OCI-LY7 (cell line): ENCODE results near the gene LPO. TPM values are rescaled to one million over a fixed set of nuclear protein-coding genes. Genes with fewer than 3 reads are reported as not detected.

Experiments
- BruUV-seq: library from RNA; stranded (reverse); fragments of 400-500 nt; replicated peaks from 2 replicates; lab custom pipeline; 2021; lab: Mats Ljungman, UMichigan
- CTCF ChIA-PET: fragments of 300-600 bp; sonication (Branson Sonifier 250); formaldehyde crosslinking; loops from one replicate; lab custom pipeline; 2022; ENCODE audit warnings: antibody characterized with exemption; ENCODE audit not compliant: unreplicated experiment; lab: Charles Lee
- POLR2A ChIA-PET: fragments of 300-600 bp; sonication (Branson Sonifier 250); formaldehyde crosslinking; loops from one replicate; lab custom pipeline; 2022; ENCODE audit warnings: antibody characterized with exemption; lab: Charles Lee
- DNase-seq: peaks from one replicate; pipeline ENCODE4 v3.0.0-alpha.2; 2015; ENCODE audit warnings: low spot score
- H2AFZ ChIP-seq: fragments of 200-600 bp; sonication (generic), shearing (Covaris generic); 2 replicates; pipeline ENCODE4 v1.6.1; 2014; ENCODE audit warnings: mild to moderate bottlenecking, antibody characterized with exemption, low read length, moderate library complexity
- H3K27ac ChIP-seq: fragments of 200-600 bp; sonication (generic); 2 replicates; pipeline ENCODE4 v1.5.1; 2014; ENCODE audit warnings: mixed run types, low read depth, mild to moderate bottlenecking, moderate library complexity, low read length, inconsistent platforms; ENCODE audit not compliant: poor library complexity, severe bottlenecking
- H3K36me3 ChIP-seq: fragments of 200-600 bp; sonication (generic); 2 replicates; pipeline ENCODE4 v1.6.1; 2014; ENCODE audit warnings: mild to moderate bottlenecking, antibody characterized with exemption, low read length, moderate library complexity, mixed read lengths; ENCODE audit not compliant: insufficient read depth
- H3K4me1 ChIP-seq: fragments of 200-600 bp; sonication (generic); 2 replicates; pipeline ENCODE4 v1.5.1; 2014; ENCODE audit warnings: mild to moderate bottlenecking, low read length; ENCODE audit not compliant: insufficient read depth, poor library complexity, severe bottlenecking
- H3K4me2 ChIP-seq: fragments of 200-600 bp; sonication (generic); 2 replicates; pipeline ENCODE4 v1.6.1; 2014; ENCODE audit warnings: mild to moderate bottlenecking, low read length
- H3K4me3 ChIP-seq: fragments of 200-600 bp; sonication (generic); 2 replicates; pipeline ENCODE4 v1.5.1; 2014; ENCODE audit warnings: mild to moderate bottlenecking, low read depth, low read length; ENCODE audit not compliant: poor library complexity, severe bottlenecking
- H3K79me2 ChIP-seq: fragments of 200-600 bp; sonication (generic); 2 replicates; pipeline ENCODE4 v1.6.1; 2016; ENCODE audit warnings: low read depth, mild to moderate bottlenecking, low read length, moderate library complexity, mixed read lengths; ENCODE audit not compliant: insufficient read depth
- H3K9me2 ChIP-seq: fragments of 200-600 bp; sonication (generic); 2 replicates; pipeline ENCODE4 v1.6.1; 2016; ENCODE audit warnings: mild to moderate bottlenecking, low read length, mixed read lengths; ENCODE audit not compliant: insufficient read depth
- H3K9me3 ChIP-seq: fragments of 200-600 bp; sonication (generic); 2 replicates; pipeline ENCODE4 v1.6.1; 2014; ENCODE audit warnings: mild to moderate bottlenecking, mixed run types, low read length, mixed read lengths
- H4K20me1 ChIP-seq: fragments of 200-600 bp; sonication (generic); 2 replicates; pipeline ENCODE4 v1.6.1; 2014; ENCODE audit warnings: mild to moderate bottlenecking, antibody characterized with exemption, low read length, moderate library complexity, mixed read lengths; ENCODE audit not compliant: insufficient read depth
- EZH2phosphoT487 ChIP-seq: fragments of 200-600 bp; sonication (generic); IDR thresholded peaks from 2 replicates; pipeline ENCODE4 v1.6.1; 2018; ENCODE audit warnings: low read depth, borderline replicate concordance, mild to moderate bottlenecking, mixed run types, antibody characterized with exemption, low read length, moderate library complexity, mixed read lengths
- intact Hi-C: fragments of 100-400 bp; cut with micrococcal nuclease; formaldehyde crosslinking; loops from one replicate; pipeline ENCODE4 v1.10.0; 2022; ENCODE audit not compliant: unreplicated experiment
- total RNA-seq, 2 experiments: library from RNA; depleted of rRNA in 1 of 2; stranded (reverse); fragments of >200 nt in 1 of 2; shearing (Covaris generic) in 1 of 2; gene quantifications; 2 replicates each; pipeline ENCODE4 v1.2.3, GENCODE V29; 2014 to 2022
- TF ChIP-seq, protein P1 (sequence below): fragments of 200-600 bp; sonication (generic); conservative IDR thresholded peaks from 2 replicates; pipeline ENCODE4 v1.5.1; 2014; ENCODE audit warnings: mild to moderate bottlenecking, antibody characterized with exemption, low read length, moderate library complexity, mixed read lengths

Gene LPO
- total RNA-seq, 2 experiments from 2014 or later = not detected

DNA sequence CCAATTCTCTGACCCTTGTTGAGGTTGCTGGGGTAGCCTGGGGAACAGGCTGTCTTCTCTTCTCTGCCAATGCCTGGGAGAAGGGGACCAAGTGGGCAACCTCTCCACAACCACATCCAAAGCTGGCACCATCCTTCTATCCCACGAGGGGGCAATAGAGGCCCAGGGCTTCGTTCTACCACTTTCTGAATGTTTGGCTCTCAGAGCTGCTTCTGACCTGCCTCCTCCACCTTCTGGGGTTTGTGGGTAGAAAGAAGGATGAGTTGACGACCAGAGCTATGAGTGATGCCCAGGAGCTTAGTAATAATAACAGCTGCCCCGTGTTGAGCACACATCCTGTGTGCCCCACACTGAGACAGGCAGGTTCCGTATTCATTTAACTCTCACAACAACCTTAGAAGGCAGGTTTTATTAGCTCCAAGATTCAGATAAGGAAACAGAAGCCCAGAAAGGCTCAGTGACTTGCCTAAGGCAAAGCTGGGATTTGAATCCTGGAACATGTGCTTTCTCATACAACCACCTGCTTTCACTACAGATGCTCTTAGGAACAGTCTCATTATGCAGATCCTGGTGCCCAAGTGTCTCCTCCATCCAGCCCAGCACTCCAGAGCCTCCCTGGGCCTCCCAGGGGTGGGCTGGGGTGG is 79.2 kb downstream of the LPO start:
- Histone ChIP-seq H3K79me2 (no peaks in the 10 kb centered on the region), H3K9me3 (no peaks in the 10 kb centered on the region), H3K4me2 (peak overlapping the region; percentile 40), H2AFZ (peak overlapping the region; percentile 35; the same call in 1 of the 2 replicates), H3K9me2 (no peaks in the 10 kb centered on the region), H3K4me3 (no peak overlapping the region), H3K4me1 (peaks cover 15% of the 10 kb centered on the region), H3K36me3 (no peaks in the 10 kb centered on the region), H4K20me1 (no peaks in the 10 kb centered on the region), H3K27ac (peak overlapping the region; percentile 48)
- intact Hi-C loops = loop anchor here (1.0 kb wide), 3 partner anchors 27 to 130 kb away; partner anchors contain the start of gene SUPT4H1
- DNase-seq = peak; percentile 89
- no TSS peak for BruUV-seq
- POLR2A ChIA-PET = interaction anchor here (0.6 to 2.4 kb wide), 9 partner anchors 9 to 110 kb away, joined by 3 to 29 read pairs (median 8); partner anchors contain the start of genes RNF43 and SUPT4H1
- CTCF ChIA-PET = interaction anchor here (0.8 to 1.6 kb wide), 7 partner anchors 10 to 133 kb away, joined by 3 to 15 read pairs (median 5); partner anchors contain the start of genes RNF43, SUPT4H1 and TSPOAP1
- no peak for TF ChIP-seq EZH2phosphoT487
- TF ChIP-seq, protein P1, sequence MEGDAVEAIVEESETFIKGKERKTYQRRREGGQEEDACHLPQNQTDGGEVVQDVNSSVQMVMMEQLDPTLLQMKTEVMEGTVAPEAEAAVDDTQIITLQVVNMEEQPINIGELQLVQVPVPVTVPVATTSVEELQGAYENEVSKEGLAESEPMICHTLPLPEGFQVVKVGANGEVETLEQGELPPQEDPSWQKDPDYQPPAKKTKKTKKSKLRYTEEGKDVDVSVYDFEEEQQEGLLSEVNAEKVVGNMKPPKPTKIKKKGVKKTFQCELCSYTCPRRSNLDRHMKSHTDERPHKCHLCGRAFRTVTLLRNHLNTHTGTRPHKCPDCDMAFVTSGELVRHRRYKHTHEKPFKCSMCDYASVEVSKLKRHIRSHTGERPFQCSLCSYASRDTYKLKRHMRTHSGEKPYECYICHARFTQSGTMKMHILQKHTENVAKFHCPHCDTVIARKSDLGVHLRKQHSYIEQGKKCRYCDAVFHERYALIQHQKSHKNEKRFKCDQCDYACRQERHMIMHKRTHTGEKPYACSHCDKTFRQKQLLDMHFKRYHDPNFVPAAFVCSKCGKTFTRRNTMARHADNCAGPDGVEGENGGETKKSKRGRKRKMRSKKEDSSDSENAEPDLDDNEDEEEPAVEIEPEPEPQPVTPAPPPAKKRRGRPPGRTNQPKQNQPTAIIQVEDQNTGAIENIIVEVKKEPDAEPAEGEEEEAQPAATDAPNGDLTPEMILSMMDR = peak; percentile 90

DNA sequence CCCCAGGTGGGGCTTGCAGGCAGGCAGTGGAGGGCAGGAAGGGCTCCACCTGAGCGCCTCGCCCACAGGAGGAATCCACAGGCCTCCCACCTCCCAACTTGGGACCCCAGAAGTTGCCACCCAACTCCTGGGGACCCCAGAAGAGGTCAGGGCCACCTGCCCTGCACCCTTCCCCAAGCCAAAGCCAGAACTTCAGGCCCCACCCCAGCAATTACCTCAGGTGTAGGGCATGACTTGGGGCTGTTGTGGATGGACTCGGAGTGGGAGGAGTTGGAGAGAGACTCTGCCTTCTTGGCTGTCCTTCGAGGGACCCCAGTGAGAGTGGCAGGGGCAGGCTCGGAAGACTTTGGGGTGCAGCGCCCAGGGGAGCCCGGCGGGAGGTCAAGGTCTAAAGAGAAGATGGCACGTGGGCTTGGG is 79.7 kb downstream of the LPO start:
- no peaks in the 10 kb centered on the region for H3K9me3 ChIP-seq
- H4K20me1 ChIP-seq = no peaks in the 10 kb centered on the region
- H3K4me2 ChIP-seq = peak overlapping the region; percentile 40
- DNase-seq = no peak
- no peaks in the 10 kb centered on the region for H3K9me2 ChIP-seq
- POLR2A ChIA-PET = interaction anchor here (0.6 to 2.4 kb wide), 8 partner anchors 8 to 109 kb away, joined by 3 to 29 read pairs (median 10); partner anchors contain the start of genes RNF43 and SUPT4H1
- CTCF ChIA-PET = interaction anchor here (0.8 to 1.6 kb wide), 7 partner anchors 10 to 133 kb away, joined by 3 to 15 read pairs (median 5); partner anchors contain the start of genes RNF43, SUPT4H1 and TSPOAP1
- no peak for TF ChIP-seq EZH2phosphoT487
- TF ChIP-seq, protein P1 = no peak
- no TSS peak for BruUV-seq
- intact Hi-C loops = no loop called here
- no peak overlapping the region for H3K4me3 ChIP-seq
- no peaks in the 10 kb centered on the region for H3K36me3 ChIP-seq
- no peaks in the 10 kb centered on the region for H3K79me2 ChIP-seq
- peak overlapping the region; percentile 48 for H3K27ac ChIP-seq
- H3K4me1 ChIP-seq = peaks cover 15% of the 10 kb centered on the region
- H2AFZ ChIP-seq = no peak overlapping the region; the same call in 1 of the 2 replicates

Other genes starting within 250 kb of the LPO start
- gene SRSF1, start 231.3 kb upstream of the LPO start, total RNA-seq (2014; rRNA removed; shearing (Covaris generic)) = 582 and 677 TPM in 2 replicates
- gene SRSF1, start 231.3 kb upstream of the LPO start, total RNA-seq (2022) = 515 and 531 TPM in 2 replicates
- 12.4 and 13.4 TPM in 2 replicates for gene DYNLL2, start 155.2 kb upstream of the LPO start, total RNA-seq (2014; rRNA removed; shearing (Covaris generic))
- 21.1 and 22.5 TPM in 2 replicates for gene DYNLL2, start 155.2 kb upstream of the LPO start, total RNA-seq (2022)
- not detected in 2 replicates for gene OR4D1, start 90.2 kb upstream of the LPO start, total RNA-seq (2014; rRNA removed; shearing (Covaris generic))
- gene OR4D1, start 90.2 kb upstream of the LPO start, total RNA-seq (2022) = not detected in 2 replicates
- gene OR4D2, start 71.6 kb upstream of the LPO start, total RNA-seq (2014; rRNA removed; shearing (Covaris generic)) = not detected in 2 replicates
- not detected in 2 replicates for gene OR4D2, start 71.6 kb upstream of the LPO start, total RNA-seq (2022)
- gene EPX, start 45.9 kb upstream of the LPO start, total RNA-seq (2014; rRNA removed; shearing (Covaris generic)) = not detected in 2 replicates
- gene EPX, start 45.9 kb upstream of the LPO start, total RNA-seq (2022) = not detected in 2 replicates
- gene MKS1, start 19.3 kb upstream of the LPO start, total RNA-seq (2014; rRNA removed; shearing (Covaris generic)) = 0.54 and 0.69 TPM in 2 replicates
- gene MKS1, start 19.3 kb upstream of the LPO start, total RNA-seq (2022) = 21.6 and 26.9 TPM in 2 replicates
- not detected in 2 replicates for gene MPO, start 42.4 kb downstream of the LPO start, total RNA-seq (2014; rRNA removed; shearing (Covaris generic))
- gene MPO, start 42.4 kb downstream of the LPO start, total RNA-seq (2022) = not detected in 2 replicates
- 24.0 TPM in 2 replicates for gene TSPOAP1, start 90.2 kb downstream of the LPO start, total RNA-seq (2014; rRNA removed; shearing (Covaris generic))
- 50.6 and 54.4 TPM in 2 replicates for gene TSPOAP1, start 90.2 kb downstream of the LPO start, total RNA-seq (2022)
- gene SUPT4H1, start 113.6 kb downstream of the LPO start, total RNA-seq (2014; rRNA removed; shearing (Covaris generic)) = 41.1 and 56.5 TPM in 2 replicates
- 65.5 and 78.4 TPM in 2 replicates for gene SUPT4H1, start 113.6 kb downstream of the LPO start, total RNA-seq (2022)
- 0.19 and 0.39 TPM in 2 replicates for gene RNF43, start 178.9 kb downstream of the LPO start, total RNA-seq (2014; rRNA removed; shearing (Covaris generic))
- gene RNF43, start 178.9 kb downstream of the LPO start, total RNA-seq (2022) = 0.50 and 0.80 TPM in 2 replicates
- 0.22 TPM in 1 of 2 replicates, not detected in the other for gene HSF5, start 249.8 kb downstream of the LPO start, total RNA-seq (2014; rRNA removed; shearing (Covaris generic))
- not detected in 2 replicates for gene HSF5, start 249.8 kb downstream of the LPO start, total RNA-seq (2022)